ENCODE measurements around the gene DCAF4L1. TPM values are rescaled to one million over a fixed set of nuclear protein-coding genes. Genes with fewer than 3 reads are reported as not detected.
A peak's percentile ranks its signal among the peaks of the same experiment; 100 is the strongest.

Gene DCAF4L1
- total RNA-seq, 1 donor from 2014 or later: 0.26 TPM

GRCh38 chr4:41990365-41991111, 9.0 kb downstream of the DCAF4L1 start, which contains the start of gene SLC30A9:
Gene SLC30A9 (plus strand): TSS chr4:41990530. CDS start chr4:41990652, 122 bp downstream.
- H3K27me3 ChIP-seq (ENCODE audit: control insufficient read depth, insufficient read depth, low read length): no peaks in the 10 kb centered on the region
- peak; percentile 99 for FAIRE-seq

GRCh38 chr4:41991916-41992767, 10.6 kb downstream of the DCAF4L1 start:
- Histone ChIP-seq H3K36me3 (ENCODE audit: control insufficient read depth, insufficient read depth, low read length) (no peaks in the 10 kb centered on the region), H3K27me3 (ENCODE audit: control insufficient read depth, insufficient read depth, low read length) (no peaks in the 10 kb centered on the region), H3K4me3 (ENCODE audit: low read depth, low read length) (no peak overlapping the region)
- FAIRE-seq (no peak), DNase-seq (ENCODE audit: low read depth) (peak; percentile 70)
- TF ChIP-seq CTCF (IDR thresholded peaks at IDR 0.05; ENCODE audit: insufficient read depth, low read length, severe bottlenecking): no peak

More at GRCh38 chr4:41990365-41991111, 9.0 kb downstream of the DCAF4L1 start, which contains the start of gene SLC30A9:
- peak; percentile 36 for TF ChIP-seq CTCF (IDR thresholded peaks at IDR 0.05; ENCODE audit: insufficient read depth, low read length, severe bottlenecking)
- Histone ChIP-seq H3K4me3 (ENCODE audit: low read depth, low read length) (peak within 1 kb of the TSS; percentile 77), H3K36me3 (ENCODE audit: control insufficient read depth, insufficient read depth, low read length) (no peaks in the 10 kb centered on the region)
- DNase-seq (ENCODE audit: low read depth): peak; percentile 89

- no peak for DNase-seq (ENCODE audit: low read depth)
- no peak for FAIRE-seq
- Histone ChIP-seq H3K4me3 (ENCODE audit: low read depth, low read length) (no peak overlapping the region), H3K36me3 (ENCODE audit: control insufficient read depth, insufficient read depth, low read length) (no peaks in the 10 kb centered on the region), H3K27me3 (ENCODE audit: control insufficient read depth, insufficient read depth, low read length) (no peaks in the 10 kb centered on the region)
- TF ChIP-seq CTCF (IDR thresholded peaks at IDR 0.05; ENCODE audit: insufficient read depth, low read length, severe bottlenecking): no peak
These were observed 11.7 kb downstream of the DCAF4L1 start for GRCh38 chr4:41992967-41993857.

GRCh38 chr4:41994461-41994985, 13.0 kb downstream of the DCAF4L1 start:
- no peak for TF ChIP-seq CTCF (IDR thresholded peaks at IDR 0.05; ENCODE audit: insufficient read depth, low read length, severe bottlenecking)
- FAIRE-seq: no peak

GRCh38 chr4:41998019-41998418, 16.5 kb downstream of the DCAF4L1 start:
- no peak for TF ChIP-seq CTCF (IDR thresholded peaks at IDR 0.05; ENCODE audit: insufficient read depth, low read length, severe bottlenecking)
- H3K36me3 ChIP-seq (ENCODE audit: control insufficient read depth, insufficient read depth, low read length): no peaks in the 10 kb centered on the region
- no peaks in the 10 kb centered on the region for H3K27me3 ChIP-seq (ENCODE audit: control insufficient read depth, insufficient read depth, low read length)
- DNase-seq (ENCODE audit: low read depth) (no peak), FAIRE-seq (no peak)
- H3K4me3 ChIP-seq (ENCODE audit: low read depth, low read length): no peak overlapping the region

More at GRCh38 chr4:41994461-41994985, 13.0 kb downstream of the DCAF4L1 start:
- Histone ChIP-seq H3K36me3 (ENCODE audit: control insufficient read depth, insufficient read depth, low read length) (no peaks in the 10 kb centered on the region), H3K27me3 (ENCODE audit: control insufficient read depth, insufficient read depth, low read length) (no peaks in the 10 kb centered on the region), H3K4me3 (ENCODE audit: low read depth, low read length) (no peak overlapping the region)
- DNase-seq (ENCODE audit: low read depth): no peak

Data from bronchial epithelial cell (primary cell).